ENCODE data around the gene KRTAP21-1.

GRCh38 chr21:30800605-30801004 is 45.4 kb upstream of the KRTAP21-1 start:
- TF ChIP-seq CTCF (IDR thresholded peaks at IDR 0.05; ENCODE audit: control extremely low read depth in 1 of 3, insufficient read depth in 1 of 3, low read depth in 1 of 3, low read length in 3 of 3) (no peak), EZH2 (IDR thresholded peaks at IDR 0.05; ENCODE audit: low read depth, low read length, severe bottlenecking) (no peak), BRCA1 (IDR thresholded peaks at IDR 0.05; ENCODE audit: low read depth, low read length) (no peak), USF2 (IDR thresholded peaks at IDR 0.05; ENCODE audit: low read length) (no peak), SUZ12 (IDR thresholded peaks at IDR 0.05; ENCODE audit: low read length) (no peak), POLR2A (IDR thresholded peaks at IDR 0.05; ENCODE audit: control extremely low read depth in 1 of 2, low read depth in 2 of 2, low read length in 2 of 2) (no peak), CREB1 (IDR thresholded peaks at IDR 0.05) (no peak), TAF1 (IDR thresholded peaks at IDR 0.05; ENCODE audit: low read depth, low read length) (no peak), TBP (IDR thresholded peaks at IDR 0.05; ENCODE audit: low read depth, low read length) (no peak), CHD2 (IDR thresholded peaks at IDR 0.05; ENCODE audit: low read length) (no peak), MAX (IDR thresholded peaks at IDR 0.05) (no peak), CEBPB (IDR thresholded peaks at IDR 0.05; ENCODE audit: low read depth, low read length) (no peak)

All from H1 (cell line).